Measurements from ENCODE around the gene AGBL3. TPM values are rescaled to one million over a fixed set of nuclear protein-coding genes. Genes with fewer than 3 reads are reported as not detected.

Gene AGBL3
- total and polyA plus RNA-seq, 2 of the 8 experiments (the other 6 are each of a cell fraction or from before 2014, with no cell fraction given) = 1.1 to 1.9 TPM

GRCh38 chr7:135161669-135162068, 175.4 kb downstream of the AGBL3 start:
- FAIRE-seq = no peak
- no peak overlapping the region for H3K56ac ChIP-seq (replicated peaks; ENCODE audit: insufficient read length, low read depth, low read length)
- H3K4me1 ChIP-seq (replicated peaks in 1 of 4; ENCODE audit: control insufficient read depth in 3 of 4, insufficient read depth in 4 of 4, low read length in 3 of 4) = 0 out of 7 replicates have a peak, but pooled peaks cover 0 to 2% (median 0%) of the 10 kb centered on the region in 4 experiments
- ChIA-PET CTCF (ENCODE audit: partially characterized antibody) (interaction anchor here (1.2 to 1.8 kb wide), 3 partner anchors 8 to 33 kb away, joined by 3 to 6 read pairs (median 5); no protein-coding TSS in a partner anchor), POLR2A (ENCODE audit: partially characterized antibody) (interaction anchor here (0.6 to 5.7 kb wide), 5 partner anchors 8 to 175 kb away, joined by 3 to 32 read pairs (median 3); partner anchors contain the start of gene CYREN)
- H3K27me3 ChIP-seq (replicated peaks in 1 of 4; ENCODE audit: control insufficient read depth in 3 of 4, extremely low read depth in 1 of 4, insufficient read depth in 3 of 4, low read length in 3 of 4) = no peaks in the 10 kb centered on the region
- no peak overlapping the region for H2BK20ac ChIP-seq (ENCODE audit: low read length)
- no peak overlapping the region for H3K27ac ChIP-seq (ENCODE audit: low read depth, low read length)
- no peak overlapping the region for H3K4ac ChIP-seq (replicated peaks; ENCODE audit: insufficient read length, low read depth, low read length)
- H3K79me1 ChIP-seq (ENCODE audit: low read depth, low read length) = no peaks in the 10 kb centered on the region; the same call in 1 of the 2 replicates
- no peaks in the 10 kb centered on the region for H4K20me1 ChIP-seq (replicated peaks in 1 of 2; ENCODE audit: control insufficient read depth in 1 of 2, insufficient read depth in 2 of 2, low read length in 2 of 2)
- H4K91ac ChIP-seq (replicated peaks; ENCODE audit: insufficient read length, low read length) = no peak overlapping the region
- DNase-seq (ENCODE audit: low read depth in 1 of 2, low spot score in 2 of 2) = no peak
- H2BK12ac ChIP-seq (ENCODE audit: low read depth, low read length) = no peak overlapping the region; the same call in 1 of the 2 replicates
- no peak overlapping the region for H3K4me2 ChIP-seq (ENCODE audit: insufficient read depth in 1 of 2, low read depth in 2 of 2, low read length in 2 of 2)
- no peak overlapping the region for H2BK5ac ChIP-seq (ENCODE audit: low read depth, low read length)
- no peak overlapping the region for H2BK120ac ChIP-seq (replicated peaks; ENCODE audit: low read depth, low read length)
- TF ChIP-seq BCL11A (IDR thresholded peaks at IDR 0.05; ENCODE audit: low read depth in 2 of 2, low read length in 2 of 2) (no peak), HDAC6 (IDR thresholded peaks at IDR 0.05; ENCODE audit: low read depth, low read length) (no peak), POU5F1 (IDR thresholded peaks at IDR 0.05; ENCODE audit: low read depth, low read length) (no peak), RAD21 (IDR thresholded peaks at IDR 0.05 in 1 of 2, conservative IDR thresholded peaks at IDR 0.05 in 1 of 2; ENCODE audit: low read depth in 2 of 2, low read length in 2 of 2) (no peak), JUN (IDR thresholded peaks at IDR 0.05; ENCODE audit: low read depth, low read length) (no peak), BRCA1 (IDR thresholded peaks at IDR 0.05; ENCODE audit: low read depth, low read length) (no peak), ASH2L (IDR thresholded peaks at IDR 0.05; ENCODE audit: low read length) (no peak), CTBP2 (IDR thresholded peaks at IDR 0.05; ENCODE audit: borderline replicate concordance, insufficient read depth, insufficient read length, low read length) (no peak), GTF2F1 (IDR thresholded peaks at IDR 0.05; ENCODE audit: borderline replicate concordance, low read depth, low read length) (no peak), CREB1 (IDR thresholded peaks at IDR 0.05) (no peak)
- H3K9ac ChIP-seq (replicated peaks in 1 of 4; ENCODE audit: extremely low read depth in 1 of 4, low read depth in 3 of 4, low read length in 3 of 4) = no peak overlapping the region
- H3K9me3 ChIP-seq (ENCODE audit: insufficient read depth in 2 of 2, low read depth in 1 of 2, low read length in 1 of 2) = peaks cover 14 to 20% of the 10 kb centered on the region in 2 experiments
- H3K18ac ChIP-seq (ENCODE audit: extremely low read depth, low read length) = no peak overlapping the region; the same call in 1 of the 2 replicates
- peaks cover 9 to 30% (median 21%) of the 10 kb centered on the region in 4 experiments for H3K36me3 ChIP-seq (ENCODE audit: control insufficient read depth in 2 of 4, insufficient read depth in 4 of 4, low read length in 3 of 4)
- no peak overlapping the region for H2AK5ac ChIP-seq (ENCODE audit: low read depth, low read length)
- H4K8ac ChIP-seq (ENCODE audit: extremely low read depth, insufficient read depth, low read length) = no peak overlapping the region
- H3K79me2 ChIP-seq (ENCODE audit: control insufficient read depth in 1 of 2, insufficient read depth in 2 of 2, low read length in 2 of 2) = no peaks in the 10 kb centered on the region
- H4K5ac ChIP-seq (ENCODE audit: insufficient read length, low read depth, low read length) = no peak overlapping the region
- H3K4me3 ChIP-seq (ENCODE audit: extremely low read depth in 1 of 4, insufficient read depth in 2 of 4, low read depth in 3 of 4, low read length in 4 of 4) = no peak overlapping the region
- no peaks in the 10 kb centered on the region for H3K23me2 ChIP-seq (ENCODE audit: low read depth, low read length)
- WGBS, 2 experiments (ENCODE audit: extremely low coverage in 1 of 2, insufficient coverage in 1 of 2, insufficient read length in 1 of 2, insufficient replicate concordance in 2 of 2, low coverage in 1 of 2, low lambda C conversion rate in 2 of 2, missing lambda C conversion rate in 1 of 2) = 91 to 100% methylated on average over 1 to 6 of the region's 6 CpGs
- H3K14ac ChIP-seq (ENCODE audit: insufficient read length) = no peak overlapping the region
- no peak overlapping the region for H2BK15ac ChIP-seq (ENCODE audit: low read length)
- H3K23ac ChIP-seq (ENCODE audit: insufficient read length) = no peak overlapping the region
- H2AFZ ChIP-seq (ENCODE audit: low read length) = no peak overlapping the region

All from H1 (cell line).